UCSD-AML1 (cell line): ENCODE data around the gene UTP15.

Source experiments
- DNase-seq: peaks from one replicate; lab custom pipeline; 2025; ENCODE audit not compliant: unreplicated experiment; lab: John Stamatoyannopoulos, UW

UTP15 gene, protein sequence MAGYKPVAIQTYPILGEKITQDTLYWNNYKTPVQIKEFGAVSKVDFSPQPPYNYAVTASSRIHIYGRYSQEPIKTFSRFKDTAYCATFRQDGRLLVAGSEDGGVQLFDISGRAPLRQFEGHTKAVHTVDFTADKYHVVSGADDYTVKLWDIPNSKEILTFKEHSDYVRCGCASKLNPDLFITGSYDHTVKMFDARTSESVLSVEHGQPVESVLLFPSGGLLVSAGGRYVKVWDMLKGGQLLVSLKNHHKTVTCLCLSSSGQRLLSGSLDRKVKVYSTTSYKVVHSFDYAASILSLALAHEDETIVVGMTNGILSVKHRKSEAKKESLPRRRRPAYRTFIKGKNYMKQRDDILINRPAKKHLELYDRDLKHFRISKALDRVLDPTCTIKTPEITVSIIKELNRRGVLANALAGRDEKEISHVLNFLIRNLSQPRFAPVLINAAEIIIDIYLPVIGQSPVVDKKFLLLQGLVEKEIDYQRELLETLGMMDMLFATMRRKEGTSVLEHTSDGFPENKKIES

DNA sequence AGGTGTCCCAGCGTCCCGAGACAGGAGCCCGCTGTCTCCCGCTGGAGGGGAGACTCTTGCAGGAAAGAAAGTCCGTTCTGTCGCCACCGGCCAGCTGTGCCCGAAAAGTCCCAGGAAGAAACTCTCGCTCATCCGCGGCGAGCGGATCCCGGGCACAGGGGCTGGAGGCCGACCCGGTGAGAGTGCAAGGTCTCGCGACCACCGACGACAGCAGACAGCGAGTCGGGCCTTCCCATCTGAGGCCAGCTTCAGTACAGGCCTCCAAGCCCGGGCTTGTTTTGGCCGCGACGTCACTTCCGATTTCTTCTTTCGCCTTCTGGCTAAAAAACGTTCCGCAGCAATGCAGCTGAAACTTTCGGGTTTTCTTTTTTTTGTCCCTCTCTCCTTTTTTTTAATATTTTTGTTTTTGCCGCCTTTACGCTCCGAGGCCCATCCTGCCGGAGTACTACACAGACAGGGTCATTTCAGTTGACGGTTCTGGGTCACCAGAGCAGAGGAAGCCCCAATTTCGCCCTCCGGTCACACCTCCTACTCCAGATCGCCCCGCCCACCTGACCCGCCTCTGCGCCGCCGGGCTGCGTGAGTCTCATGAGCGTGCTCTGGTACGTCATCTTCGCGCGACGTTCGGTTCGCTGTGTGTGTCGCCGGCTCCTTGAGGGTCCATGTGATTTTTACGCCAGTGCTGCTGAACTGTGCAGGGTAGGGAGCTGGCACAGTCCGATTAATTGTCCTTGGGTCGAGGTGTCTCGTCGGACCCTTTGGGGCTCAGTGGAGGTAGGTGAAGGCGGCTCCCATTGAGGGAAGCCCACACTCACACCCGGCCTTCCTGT lies at the start of gene UTP15, which contains the start of gene ANKRA2:
Gene UTP15 (plus strand): TSS at position 605 of the 830 bp plus-strand sequence. CDS start 1,602 bp downstream, outside the sequence.
Gene ANKRA2 (minus strand): TSS at position 501 of the 830 bp plus-strand sequence. CDS start 2,758 bp downstream, outside the sequence.
- peak; percentile 98 for DNase-seq

DNA sequence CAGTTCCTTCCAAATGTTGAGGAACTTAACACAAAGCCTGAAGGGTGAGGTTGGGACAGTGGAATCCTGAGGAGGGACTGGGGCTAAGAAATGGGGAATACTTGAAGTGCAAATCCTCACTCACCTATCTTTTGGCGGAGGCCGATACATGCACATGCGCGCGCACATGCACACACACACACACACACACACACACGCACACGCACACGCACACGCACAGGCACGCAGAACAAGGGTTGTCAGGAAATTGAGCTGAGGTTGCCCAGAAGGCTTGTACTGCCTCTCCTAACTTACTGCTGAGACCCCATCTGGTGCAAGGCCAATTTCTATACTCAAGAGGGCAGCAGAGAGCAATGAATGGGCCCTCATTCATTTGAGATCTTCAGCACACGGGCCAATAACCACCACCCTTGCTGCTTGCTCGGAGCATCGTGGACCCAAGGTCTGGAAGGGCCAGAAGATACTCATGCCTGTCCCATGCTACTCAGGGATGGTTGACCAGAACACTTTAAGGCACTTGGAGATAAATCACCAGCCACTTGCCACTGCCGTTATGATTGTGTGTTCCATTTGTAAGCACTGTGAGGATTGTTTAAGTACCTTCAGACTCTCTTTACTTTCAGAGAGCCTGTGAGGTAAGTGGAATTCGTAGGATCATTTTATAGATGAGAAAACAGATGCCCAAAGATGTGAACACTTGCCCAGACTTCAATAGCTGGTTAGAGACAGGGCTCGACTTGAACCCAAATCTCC lies 45.8 kb upstream of the UTP15 start:
- peak; percentile 64 for DNase-seq

DNA sequence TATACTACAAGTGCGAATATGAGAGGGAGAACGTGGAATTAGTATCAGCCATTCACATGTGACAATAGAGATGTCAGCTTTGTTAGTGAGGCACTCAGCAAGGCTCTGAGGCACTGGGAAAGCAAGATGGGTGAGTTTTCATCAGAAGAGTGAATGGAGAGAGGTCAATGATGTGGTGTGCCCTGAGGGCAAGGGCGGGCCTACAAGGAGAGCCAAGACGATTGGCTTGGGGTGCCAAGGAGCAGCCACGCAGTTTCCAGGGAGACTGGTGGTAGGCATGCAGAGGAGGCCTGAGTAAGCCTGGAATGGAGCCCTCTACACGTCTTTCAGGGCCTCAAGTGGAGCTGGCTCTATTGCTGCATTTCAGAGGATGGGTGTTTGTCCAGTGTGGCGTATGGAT lies 42.6 kb upstream of the UTP15 start:
- DNase-seq, result no peak

DNA sequence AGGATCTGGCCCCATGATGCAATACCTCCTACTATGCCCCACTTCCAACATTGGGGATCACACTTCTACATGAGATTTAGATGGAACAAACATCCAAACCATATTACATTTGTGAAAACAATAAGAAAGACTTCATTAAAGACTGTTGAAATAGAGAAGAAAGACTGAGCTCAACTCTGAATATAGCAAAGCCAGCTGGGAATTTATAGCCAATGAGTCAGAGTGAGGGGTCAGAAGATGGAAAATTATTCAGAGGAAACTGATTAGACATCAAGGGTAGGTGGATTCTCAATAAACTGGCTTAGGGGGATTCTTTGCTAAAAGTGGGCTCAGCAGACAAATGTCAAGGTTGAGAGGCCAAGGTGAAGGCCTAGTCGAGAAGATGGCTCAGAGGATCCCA lies 41.7 kb upstream of the UTP15 start:
- DNase-seq, result no peak

DNA sequence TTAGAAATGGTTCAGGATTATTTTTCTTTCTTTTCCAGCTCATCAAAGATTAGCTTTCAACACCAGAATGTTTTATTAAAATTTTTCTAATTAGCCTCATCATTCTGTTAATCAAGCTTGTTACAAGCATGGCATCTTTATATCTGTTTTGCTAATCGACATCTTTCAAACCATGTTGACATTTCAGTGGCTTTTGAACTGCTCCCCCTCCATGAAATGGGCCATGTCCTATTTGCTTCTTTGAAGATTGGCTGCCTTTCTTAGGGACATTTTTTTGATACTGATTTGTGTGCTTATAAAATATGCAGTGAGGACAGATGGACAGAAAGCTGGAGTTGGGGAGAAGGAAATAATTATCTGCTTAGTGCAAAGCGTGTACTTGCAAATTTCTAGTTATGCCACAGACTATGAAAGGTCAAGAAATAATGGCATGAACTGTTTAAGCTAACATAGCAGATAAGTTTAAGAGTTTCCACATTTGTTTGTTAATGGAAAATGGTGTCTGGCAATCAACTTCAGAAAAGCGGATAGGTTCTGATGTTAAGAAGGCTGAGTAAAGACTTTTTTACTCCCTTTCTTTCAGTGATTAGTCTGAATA lies 39.8 kb upstream of the UTP15 start:
- no peak for DNase-seq

DNA sequence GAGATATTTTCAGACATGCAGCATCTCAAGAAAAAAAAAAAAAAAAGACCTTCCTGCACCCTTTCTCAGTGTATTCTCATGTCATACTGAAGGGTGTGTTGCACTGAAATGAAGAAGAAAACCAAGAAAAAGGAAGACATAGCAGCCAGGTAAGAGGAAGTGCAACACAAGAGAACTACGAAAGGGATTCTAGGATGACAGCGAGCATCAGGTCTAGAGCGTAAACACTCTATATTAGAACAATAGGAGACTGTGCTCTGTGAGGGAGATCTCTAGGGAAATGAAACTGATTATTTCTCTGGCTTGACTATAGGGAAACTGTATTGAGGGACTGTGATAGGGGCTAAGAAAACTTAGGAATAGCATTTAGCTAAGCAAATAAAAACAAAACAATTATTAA lies 37.3 kb upstream of the UTP15 start:
- no peak for DNase-seq

DNA sequence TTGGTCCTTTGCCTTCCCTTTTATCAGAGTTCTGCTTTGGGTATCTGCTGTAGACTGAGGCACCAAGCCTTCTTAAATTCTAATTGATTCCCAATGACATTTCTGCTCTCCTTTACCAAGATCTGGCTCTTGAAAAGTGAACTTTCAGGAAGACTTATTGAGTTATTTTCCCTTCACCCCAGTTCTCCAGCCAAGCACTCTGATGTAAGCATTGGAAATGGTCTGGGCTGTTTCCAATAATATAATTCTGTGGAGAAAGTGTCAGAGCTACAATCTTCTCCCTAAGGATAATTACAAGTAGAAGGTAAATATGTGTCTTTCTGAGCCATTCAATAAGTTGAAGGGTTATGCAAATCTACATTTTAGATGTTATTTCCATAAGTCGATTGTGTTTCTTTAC lies 36.5 kb upstream of the UTP15 start:
- DNase-seq, result no peak

DNA sequence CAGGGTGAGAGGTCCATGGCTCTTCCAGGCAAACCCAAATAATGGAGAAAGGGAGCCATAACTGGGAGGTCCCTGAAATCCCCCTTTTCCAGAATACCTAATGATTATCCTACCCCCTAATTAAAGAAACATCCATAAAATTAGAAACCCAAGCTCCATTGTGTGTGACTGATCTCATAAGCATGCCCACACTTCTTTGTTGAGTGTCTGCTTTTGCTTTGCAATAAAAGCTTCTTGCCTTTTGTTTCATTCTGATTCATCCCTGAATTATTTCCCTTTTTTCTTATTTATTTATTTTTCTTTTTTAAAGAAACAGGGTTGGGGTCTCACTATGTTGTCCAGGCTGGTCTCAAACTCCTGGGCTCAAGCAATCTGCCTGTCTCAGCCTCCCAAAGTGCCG lies 34.2 kb upstream of the UTP15 start:
- no peak for DNase-seq

DNA sequence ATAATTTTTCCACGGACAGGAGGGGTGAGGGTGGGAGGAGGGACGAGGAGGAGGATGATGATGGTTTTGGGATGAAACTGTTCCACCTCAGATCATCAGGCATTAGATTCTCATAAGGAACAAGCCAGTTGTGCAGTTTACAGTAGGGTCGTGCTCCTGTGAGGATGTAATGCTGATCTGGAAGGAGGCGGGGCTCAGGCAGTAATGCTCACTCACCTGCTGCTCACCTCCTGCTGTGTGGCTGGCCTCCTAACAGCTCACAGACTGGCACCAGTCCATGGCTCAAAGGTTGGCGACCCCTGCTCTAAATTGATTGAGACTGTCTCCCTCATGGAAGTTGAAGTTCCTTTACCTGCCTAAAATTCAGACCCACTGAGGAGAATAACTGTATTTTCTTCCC lies 33.3 kb upstream of the UTP15 start:
- no peak for DNase-seq

DNA sequence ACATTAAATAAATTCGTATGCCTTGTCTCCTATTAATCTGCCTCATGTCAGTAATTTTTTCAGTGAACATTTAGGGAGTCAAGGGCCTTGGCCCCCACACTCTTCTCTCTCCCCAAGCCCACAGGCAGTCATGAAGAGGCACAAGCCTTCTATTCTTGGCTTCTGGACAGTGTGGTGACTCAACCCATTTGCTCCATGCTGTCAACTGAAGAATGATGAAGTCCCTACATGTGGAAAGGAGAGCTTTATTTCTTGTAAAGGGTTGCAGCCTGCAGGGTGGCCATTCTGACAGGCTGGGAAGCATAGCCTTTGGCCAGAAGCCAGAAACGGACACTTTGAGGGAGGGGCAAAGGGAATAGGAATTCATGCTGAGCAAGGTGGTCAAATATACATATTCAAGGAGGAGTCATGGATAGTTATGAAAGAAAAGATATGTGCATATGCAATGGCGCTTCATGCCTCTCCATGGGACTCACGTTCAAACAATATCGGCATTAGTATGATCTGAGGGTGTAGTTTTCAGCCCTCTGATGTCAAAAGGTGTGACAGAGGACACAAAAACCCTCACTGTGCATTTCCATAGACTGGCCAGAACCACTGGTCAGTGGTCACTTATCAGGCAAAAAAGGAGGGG lies 31.4 kb upstream of the UTP15 start:
- no peak for DNase-seq

DNA sequence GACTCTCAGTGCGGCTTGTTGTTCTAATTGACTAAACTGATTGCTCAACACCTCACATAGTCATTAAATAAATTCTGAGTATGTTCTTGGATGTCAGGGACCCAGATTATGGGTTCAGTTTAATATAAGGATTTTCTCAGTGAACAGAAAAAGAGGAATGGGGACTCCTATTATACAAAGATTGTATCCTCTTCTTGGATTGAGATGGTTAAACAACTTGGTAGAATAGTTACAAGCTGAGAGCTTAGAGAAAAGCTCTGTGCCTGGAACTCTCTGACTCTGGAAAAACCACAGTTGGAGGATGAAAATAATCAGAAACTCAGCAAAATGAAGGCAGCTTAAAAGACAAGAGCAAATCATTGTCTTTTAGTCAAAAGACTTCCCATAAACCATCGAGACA lies 30.6 kb upstream of the UTP15 start:
- no peak for DNase-seq

DNA sequence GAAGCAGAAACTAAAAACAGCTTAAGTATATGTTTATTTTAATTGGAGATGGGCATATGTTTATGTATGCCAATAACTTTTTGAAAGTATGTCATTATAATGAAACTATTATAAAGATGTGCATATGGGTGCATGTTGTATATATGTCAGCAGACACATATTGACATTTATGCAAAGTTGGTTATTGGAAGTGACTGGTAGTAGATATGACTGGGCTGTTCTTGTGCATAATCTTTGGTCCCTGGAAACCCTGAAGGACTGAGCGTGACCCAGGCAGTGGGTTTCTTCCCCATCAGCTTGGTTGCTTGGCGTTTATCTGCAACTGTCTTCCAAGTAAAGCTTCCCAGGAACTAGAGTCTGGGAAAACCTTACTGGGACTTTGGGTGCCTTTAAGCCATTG lies 25.8 kb upstream of the UTP15 start:
- DNase-seq, result no peak

DNA sequence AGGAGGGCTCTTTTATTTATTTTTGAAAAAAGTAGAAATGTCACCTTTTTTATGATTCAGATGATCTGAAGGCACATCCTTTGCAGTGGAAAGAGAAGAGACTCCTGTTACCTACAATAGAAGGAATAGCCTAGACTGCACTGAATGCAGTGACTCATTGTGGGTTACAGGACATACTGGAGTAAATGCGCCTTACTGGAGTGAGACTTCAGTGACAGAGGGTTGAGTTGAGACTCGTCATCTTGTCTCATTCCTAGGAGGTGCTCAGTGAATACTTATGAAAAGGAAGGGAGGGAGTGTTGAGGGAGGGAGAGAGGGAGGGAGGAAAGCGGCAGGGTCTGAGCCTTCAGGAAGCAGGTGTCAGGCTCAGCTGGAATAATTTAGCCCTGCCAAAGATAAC lies 25.4 kb upstream of the UTP15 start:
- DNase-seq, result no peak

DNA sequence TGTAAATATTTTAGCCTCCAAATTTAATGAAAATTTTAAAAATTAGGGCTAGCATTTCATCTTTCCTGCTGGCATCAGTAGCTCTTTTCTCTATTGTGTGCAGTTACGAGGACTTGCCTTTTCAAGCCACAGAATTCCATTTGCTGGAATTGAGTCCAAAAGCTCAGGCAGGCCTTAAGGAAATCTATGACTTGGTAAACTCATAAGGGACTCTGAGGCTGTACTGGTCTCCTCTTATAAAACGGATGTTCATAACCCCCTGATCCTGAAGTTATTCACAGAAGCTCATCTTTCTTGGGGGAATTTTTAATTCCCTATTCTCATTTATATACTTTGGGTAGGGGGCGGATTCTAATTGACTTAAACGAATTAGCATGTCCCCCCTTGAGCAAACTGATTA lies 23.5 kb upstream of the UTP15 start:
- DNase-seq, result no peak

DNA sequence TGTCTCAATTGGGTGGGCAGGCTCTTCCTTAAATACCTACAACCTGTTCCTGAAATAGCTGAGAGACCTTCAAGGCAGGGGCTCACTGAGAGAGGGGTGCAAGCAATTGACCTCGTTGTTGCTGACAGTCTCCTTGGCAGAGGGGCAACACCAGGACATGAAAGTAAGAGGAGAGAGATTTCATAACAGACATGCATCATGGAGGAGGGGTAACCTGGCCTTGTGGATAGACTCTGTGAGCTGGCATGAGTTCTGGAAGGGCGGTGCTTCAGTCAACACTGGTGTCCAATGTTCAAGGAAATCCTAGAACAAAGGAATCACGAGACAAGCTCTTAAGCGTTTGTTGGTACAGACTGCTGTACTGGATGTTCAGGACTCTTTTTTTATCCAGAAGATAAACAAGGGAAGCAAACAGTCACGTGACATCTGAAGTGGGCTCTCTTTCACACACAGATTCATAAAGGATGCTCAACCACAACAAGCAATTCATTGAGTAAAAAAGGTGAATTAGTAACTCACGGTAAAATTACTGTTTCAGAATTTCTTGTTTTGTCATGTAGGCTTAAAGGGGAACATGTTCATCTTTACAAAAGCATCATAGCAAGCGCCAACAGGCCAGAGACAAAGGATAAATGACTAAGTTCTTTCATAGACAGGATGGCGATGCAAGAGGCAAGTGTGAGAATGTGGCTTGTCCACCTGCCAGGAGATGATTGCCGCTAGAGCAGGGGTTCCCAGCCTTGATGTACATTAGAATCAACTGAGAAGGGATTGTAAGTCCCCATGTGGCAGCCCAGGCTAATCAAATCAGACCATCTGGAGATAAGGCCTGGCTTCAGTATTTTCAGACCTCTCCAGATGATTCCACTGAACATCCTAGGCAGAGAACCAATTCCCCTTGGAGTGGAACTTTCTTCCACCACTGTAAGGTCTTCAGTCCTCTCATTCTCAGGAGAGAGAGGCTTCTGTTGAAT lies 20.8 kb upstream of the UTP15 start:
- no peak for DNase-seq

DNA sequence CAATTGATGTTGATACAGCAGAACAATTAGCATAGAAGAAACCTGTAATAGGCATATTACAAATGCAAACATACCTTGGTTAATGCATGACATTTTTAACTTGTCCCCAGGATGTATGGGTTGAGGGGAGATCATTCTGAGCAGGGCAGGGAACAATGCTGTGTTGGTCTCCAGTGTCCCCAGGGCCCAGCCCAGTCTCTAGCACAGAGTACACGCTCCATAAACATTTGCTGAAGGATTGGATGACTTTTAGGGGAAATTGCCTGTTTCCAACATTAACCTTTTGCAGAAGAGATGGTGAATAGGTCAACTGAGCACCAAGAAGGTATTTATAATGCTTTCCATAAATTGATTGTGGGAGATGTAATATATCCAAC lies 20.2 kb upstream of the UTP15 start:
- no peak for DNase-seq

DNA sequence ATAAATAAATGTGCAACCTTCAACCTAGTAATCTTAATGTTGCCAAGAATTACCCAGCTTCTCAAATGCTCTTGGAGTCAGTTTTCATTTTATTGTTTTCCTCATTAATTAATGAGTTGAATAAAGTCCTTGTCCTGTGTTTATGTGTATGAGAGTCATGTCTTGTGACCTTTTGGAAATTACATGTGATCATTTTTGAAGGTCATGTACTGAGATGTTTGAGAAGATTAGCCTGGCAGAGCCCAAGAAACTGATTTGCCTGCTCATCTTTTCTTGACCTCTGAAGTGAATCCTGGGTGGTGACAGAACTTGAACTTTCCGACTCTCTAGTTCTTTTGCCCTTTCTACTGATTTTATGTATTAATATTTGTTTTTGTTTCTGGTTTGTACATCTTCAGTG lies 15.5 kb upstream of the UTP15 start:
- DNase-seq, result no peak

DNA sequence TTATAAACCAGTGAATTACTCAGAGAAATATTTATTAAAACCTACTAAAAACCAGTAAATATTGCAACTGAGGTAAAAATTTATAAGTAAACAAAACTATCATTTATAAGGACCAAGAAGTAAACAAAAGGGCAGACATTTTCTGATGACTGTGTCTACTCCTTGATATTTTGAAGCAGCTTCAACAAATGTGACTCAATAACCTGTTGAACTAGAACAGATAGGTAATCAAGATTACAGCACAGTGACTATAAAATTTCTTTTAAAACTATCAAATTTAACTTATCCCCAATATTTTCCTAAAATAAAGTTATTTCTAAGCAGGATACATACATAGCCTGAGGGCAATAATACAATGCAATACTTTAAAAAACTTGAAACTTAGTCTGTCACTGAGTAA lies 12.9 kb upstream of the UTP15 start:
- no peak for DNase-seq

DNA sequence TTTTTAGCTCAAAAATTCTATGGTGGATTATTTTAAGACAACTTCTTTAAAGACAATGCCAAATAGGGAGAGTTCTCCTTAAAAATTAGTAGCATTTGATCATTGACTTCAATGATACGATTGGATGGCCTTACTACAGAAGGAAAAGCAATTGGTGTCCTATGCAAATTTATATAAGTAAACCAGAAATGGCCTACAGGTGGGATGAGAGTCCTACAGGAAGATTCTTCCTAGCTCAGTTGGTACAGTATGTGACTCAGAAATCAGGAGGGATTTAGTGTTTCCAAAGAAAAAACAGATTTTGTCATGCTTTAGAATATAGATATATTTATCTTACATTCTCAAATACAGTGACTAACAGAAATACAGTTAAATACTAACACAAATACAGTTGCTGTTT lies 6.6 kb upstream of the UTP15 start:
- DNase-seq, result no peak
